A549 (cell line): Measurements from ENCODE around the gene MS4A6A.
"Not testable (repeated sequence)": the region's sequence is repeated elsewhere in the genome, so short reads cannot be mapped to it uniquely, and the experiment has no call there.

Experiments used
- CTCF ChIP-seq: fragments of >200 bp; sonication (Bioruptor Twin); formaldehyde crosslinking; IDR thresholded peaks from 3 replicates; pipeline ENCODE4 v1.5.1; 2016
- HOXA7 ChIP-seq: fragments of 250-450 bp; sonication (Bioruptor Pico); IDR thresholded peaks from 2 replicates; pipeline ENCODE4 v1.5.0; 2020; ENCODE audit warnings: mild to moderate bottlenecking, moderate library complexity
- MAFK ChIP-seq: fragments of 450-650 bp; IDR thresholded peaks from 2 replicates; pipeline ENCODE4 v1.6.1; 2014; ENCODE audit not compliant: partially characterized antibody
- PBX3 ChIP-seq: IDR thresholded peaks from 2 replicates; pipeline ENCODE4 v1.6.1; 2012
- POLR2A ChIP-seq: IDR thresholded peaks from 2 replicates; pipeline ENCODE4 v1.6.1; 2012; ENCODE audit warnings: mild to moderate bottlenecking, low read length
- RFX5 ChIP-seq: fragments of 450-650 bp; IDR thresholded peaks from 2 replicates; pipeline ENCODE4 v1.7.1; 2014; ENCODE audit warnings: antibody characterized with exemption, mild to moderate bottlenecking, moderate library complexity
- ZNF302 ChIP-seq: fragments of 250-450 bp; sonication (Bioruptor Pico); IDR thresholded peaks from 2 replicates; pipeline ENCODE4 v1.9.0; 2021; ENCODE audit warnings: inconsistent platforms, mild to moderate bottlenecking, moderate library complexity
- TF ChIP-seq, protein P1 (sequence below): fragments of 200-600 bp; sonication (generic); IDR thresholded peaks from 2 replicates; pipeline ENCODE4 v1.6.1; 2016; ENCODE audit warnings: antibody characterized with exemption, mild to moderate bottlenecking, moderate library complexity

GRCh38 chr11:60128866-60129265 is 54.0 kb downstream of the MS4A6A start:
- TF ChIP-seq RFX5; POLR2A; HOXA7 (CRISPR knock-in tag); MAFK; CTCF; PBX3; ZNF302 (CRISPR knock-in tag): not testable (repeated sequence)
- TF ChIP-seq, protein P1, sequence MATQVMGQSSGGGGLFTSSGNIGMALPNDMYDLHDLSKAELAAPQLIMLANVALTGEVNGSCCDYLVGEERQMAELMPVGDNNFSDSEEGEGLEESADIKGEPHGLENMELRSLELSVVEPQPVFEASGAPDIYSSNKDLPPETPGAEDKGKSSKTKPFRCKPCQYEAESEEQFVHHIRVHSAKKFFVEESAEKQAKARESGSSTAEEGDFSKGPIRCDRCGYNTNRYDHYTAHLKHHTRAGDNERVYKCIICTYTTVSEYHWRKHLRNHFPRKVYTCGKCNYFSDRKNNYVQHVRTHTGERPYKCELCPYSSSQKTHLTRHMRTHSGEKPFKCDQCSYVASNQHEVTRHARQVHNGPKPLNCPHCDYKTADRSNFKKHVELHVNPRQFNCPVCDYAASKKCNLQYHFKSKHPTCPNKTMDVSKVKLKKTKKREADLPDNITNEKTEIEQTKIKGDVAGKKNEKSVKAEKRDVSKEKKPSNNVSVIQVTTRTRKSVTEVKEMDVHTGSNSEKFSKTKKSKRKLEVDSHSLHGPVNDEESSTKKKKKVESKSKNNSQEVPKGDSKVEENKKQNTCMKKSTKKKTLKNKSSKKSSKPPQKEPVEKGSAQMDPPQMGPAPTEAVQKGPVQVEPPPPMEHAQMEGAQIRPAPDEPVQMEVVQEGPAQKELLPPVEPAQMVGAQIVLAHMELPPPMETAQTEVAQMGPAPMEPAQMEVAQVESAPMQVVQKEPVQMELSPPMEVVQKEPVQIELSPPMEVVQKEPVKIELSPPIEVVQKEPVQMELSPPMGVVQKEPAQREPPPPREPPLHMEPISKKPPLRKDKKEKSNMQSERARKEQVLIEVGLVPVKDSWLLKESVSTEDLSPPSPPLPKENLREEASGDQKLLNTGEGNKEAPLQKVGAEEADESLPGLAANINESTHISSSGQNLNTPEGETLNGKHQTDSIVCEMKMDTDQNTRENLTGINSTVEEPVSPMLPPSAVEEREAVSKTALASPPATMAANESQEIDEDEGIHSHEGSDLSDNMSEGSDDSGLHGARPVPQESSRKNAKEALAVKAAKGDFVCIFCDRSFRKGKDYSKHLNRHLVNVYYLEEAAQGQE, result not testable (repeated sequence)
